K562 (cell line): ENCODE measurements around the gene MLLT1. TPM values are rescaled to one million over a fixed set of nuclear protein-coding genes. Genes with fewer than 3 reads are reported as not detected.

ENCODE experiments used
- ATAC-seq: fragments of 200-7000 bp; cut with Tn5 transposase; 3 replicates; pipeline ENCODE4 v1.9.1; 2020; ENCODE audit warnings: moderate library complexity
- BruUV-seq: library from RNA; stranded (reverse); fragments of 400-500 nt; replicated peaks from 2 replicates; lab custom pipeline; 2021; lab: Mats Ljungman, UMichigan
- CTCF ChIA-PET: fragments of 300-600 bp; formaldehyde crosslinking; extraction: SDS; loops from one replicate; lab custom pipeline; 2021; ENCODE audit warnings: low intra/inter-chr PET ratio; lab: Yijun Ruan, JAX
- POLR2A ChIA-PET: fragments of 300-600, 350-650 bp; sonication (Branson Sonifier 250); formaldehyde crosslinking; extraction: SDS; loops from one replicate; lab custom pipeline; 2021; ENCODE audit warnings: antibody characterized with exemption, inconsistent platforms; lab: Yijun Ruan, JAX
- DNase-seq, 4 experiments: peaks; one replicate each; pipeline versions ENCODE4 v3.0.0 to v3.0.0-alpha.2; 2011 to 2018; ENCODE audit warnings: low spot score in 3 of 4, mixed read lengths in 3 of 4; ENCODE audit errors: extremely low read depth in 1 of 4
- FAIRE-seq: peaks from 2 replicates; lab custom pipeline; 2011; peaks lifted over from hg19 to GRCh38; lab: Jason Lieb, UNC
- H2AFZ ChIP-seq: 2 replicates; pipeline ENCODE4 v1.6.0; 2011; ENCODE audit warnings: low read depth, low read length, control low read depth, inconsistent platforms
- H3K27ac ChIP-seq: fragments of 200-600 bp; 3 replicates; pipeline ENCODE4 v1.8.0; 2011; ENCODE audit warnings: low read depth, mild to moderate bottlenecking, control low read depth, inconsistent platforms, low read length, moderate library complexity, mixed read lengths; ENCODE audit errors: extremely low read depth
- H3K27me3 ChIP-seq, 2 experiments: fragments of 300-600 bp in 1 of 2; 2 replicates in 1 of 2; 3 replicates in 1 of 2; pipeline versions ENCODE4 v1.6.0 to v1.8.0; 2011; ENCODE audit warnings: inconsistent platforms in 2 of 2, low read length in 2 of 2, mild to moderate bottlenecking in 1 of 2, mixed read lengths in 1 of 2, moderate library complexity in 1 of 2; ENCODE audit not compliant: control insufficient read depth in 2 of 2, insufficient read depth in 2 of 2
- H3K36me3 ChIP-seq: fragments of 300-600 bp; 3 replicates; pipeline ENCODE4 v1.8.0; 2011; ENCODE audit warnings: mild to moderate bottlenecking, low read length, inconsistent platforms; ENCODE audit not compliant: control insufficient read depth, insufficient read depth
- H3K4me1 ChIP-seq, 2 experiments: fragments of 200-600 bp in 1 of 2; replicated peaks in 1 of 2; 2 replicates in 1 of 2; 3 replicates in 1 of 2; pipeline versions ENCODE4 v1.5.1 to v1.8.0; 2011; ENCODE audit warnings: inconsistent platforms in 2 of 2, low read length in 2 of 2, mild to moderate bottlenecking in 1 of 2, mixed read lengths in 1 of 2, moderate library complexity in 1 of 2; ENCODE audit not compliant: control insufficient read depth in 2 of 2, insufficient read depth in 2 of 2
- H3K4me2 ChIP-seq: 2 replicates; pipeline ENCODE4 v1.6.1; 2011; ENCODE audit warnings: low read length, control low read depth, inconsistent platforms, mixed read lengths; ENCODE audit not compliant: insufficient read depth
- H3K4me3 ChIP-seq: fragments of 200-600 bp; sonication (generic), shearing (Covaris generic); 2 replicates; pipeline ENCODE4 v1.5.1; 2016; ENCODE audit warnings: control low read depth, inconsistent platforms
- H3K79me2 ChIP-seq: fragments of 200-600 bp; 3 replicates; pipeline ENCODE4 v1.8.0; 2011; ENCODE audit warnings: low read length, inconsistent platforms; ENCODE audit not compliant: control insufficient read depth, insufficient read depth
- H3K9ac ChIP-seq, 2 experiments: 2 replicates each; pipeline versions ENCODE4 v1.6.0 to v1.6.1; 2011; ENCODE audit warnings: low read depth in 2 of 2, low read length in 2 of 2, control low read depth in 1 of 2, inconsistent platforms in 1 of 2, mild to moderate bottlenecking in 1 of 2, mixed read lengths in 1 of 2; ENCODE audit not compliant: insufficient read depth in 1 of 2
- H3K9me1 ChIP-seq: one replicate; pipeline ENCODE4 v1.6.0; 2011; ENCODE audit warnings: inconsistent platforms, mild to moderate bottlenecking, low read length, moderate library complexity; ENCODE audit not compliant: control insufficient read depth, insufficient read depth
- H3K9me3 ChIP-seq: replicated peaks from 2 replicates; pipeline ENCODE4 v1.5.1; 2011; ENCODE audit warnings: low read depth, low read length, inconsistent platforms; ENCODE audit not compliant: control insufficient read depth, insufficient read depth
- H4K20me1 ChIP-seq: replicated peaks from 2 replicates; pipeline ENCODE4 v1.6.1; 2011; ENCODE audit warnings: low read length, inconsistent platforms, mixed read lengths; ENCODE audit not compliant: control insufficient read depth, insufficient read depth
- CEBPB ChIP-seq: fragments of 450-650 bp; IDR thresholded peaks from 2 replicates; pipeline ENCODE4 v1.6.1; 2016; ENCODE audit warnings: missing genetic modification characterization, missing compliant biosample characterization
- CHD4 ChIP-seq: fragments of 200-600 bp; sonication (generic); IDR thresholded peaks from 3 replicates; pipeline ENCODE4 v1.6.1; 2012; ENCODE audit warnings: low read depth, mild to moderate bottlenecking, mixed read lengths, low read length, inconsistent platforms; ENCODE audit not compliant: insufficient read depth, insufficient replicate concordance, poor library complexity, severe bottlenecking
- FUS ChIP-seq: fragments of 200-400 bp; formaldehyde crosslinking; optimal IDR thresholded peaks from 2 replicates; pipeline ENCODE3; 2017; ENCODE audit warnings: low read depth, low read length
- SP1 ChIP-seq: sonication (generic); formaldehyde crosslinking; IDR thresholded peaks from 2 replicates; pipeline ENCODE4 v1.8.1; 2022; ENCODE audit warnings: mild to moderate bottlenecking, missing genetic modification reagents
- STAT5B ChIP-seq: fragments of 250-450 bp; sonication (Bioruptor Pico); IDR thresholded peaks from 2 replicates; pipeline ENCODE4 v1.8.0; 2021; ENCODE audit warnings: mild to moderate bottlenecking, inconsistent platforms
- TARDBP ChIP-seq: fragments of 450-650 bp; IDR thresholded peaks from 2 replicates; pipeline ENCODE4 v1.6.1; 2016
- ZBTB7A ChIP-seq: IDR thresholded peaks from 2 replicates; pipeline ENCODE4 v1.6.1; 2011; ENCODE audit warnings: low read depth, mild to moderate bottlenecking, low read length, moderate library complexity, borderline replicate concordance; ENCODE audit not compliant: control insufficient read depth
- ZNF444 ChIP-seq: fragments of 250-450 bp; sonication (Bioruptor Pico); IDR thresholded peaks from 2 replicates; pipeline ENCODE4 v1.4.0; 2020; ENCODE audit warnings: mild to moderate bottlenecking, moderate library complexity
- WGBS: fragments of 100-300 bp; shearing (Covaris generic); methylation state at CpG from one replicate; pipeline ENCODE4 v1.1.6; 2016; ENCODE audit warnings: low coverage, mixed read lengths; ENCODE audit not compliant: insufficient coverage; ENCODE audit errors: missing lambda C conversion rate; 5-methylcytosine and 5-hydroxymethylcytosine counted together
- in situ Hi-C: fragments of 300-500 bp; cut with MboI; formaldehyde crosslinking; loops from 4 replicates; pipeline ENCODE4 v1.15.0; 2018; ENCODE audit warnings: inconsistent platforms, mixed read lengths
- intact Hi-C: fragments of 100-400 bp; cut with micrococcal nuclease; formaldehyde crosslinking; loops from 2 replicates; pipeline ENCODE4 v1.14.2; 2022
- polyA plus RNA-seq, 8 experiments: library from polyadenylated mRNA; depleted of rRNA in 4 of 8; stranded (reverse) in 5 of 8; unstranded in 3 of 8; fragments of >200 nt; fragmentation: Nextera tagmentation in 2 of 8; fragmentation: Illumina TruSeq in 1 of 8; extraction: Ambion mirVana in 2 of 8; extraction: Trizol in 1 of 8; gene quantifications; 2 replicates each; pipeline versions ENCODE4 v1.2.1 to v1.2.3, GENCODE V29; 2011 to 2014; ENCODE audit warnings: inconsistent platforms in 1 of 8, missing spikeins in 1 of 8
- total RNA-seq, 7 experiments: library from RNA; depleted of rRNA in 6 of 7; stranded (reverse); fragments of >200 nt in 6 of 7; fragmentation: Illumina TruSeq in 2 of 7; extraction: Trizol in 2 of 7; gene quantifications; 2 replicates each; pipeline versions ENCODE4 v1.2.1 to v1.2.3, GENCODE V29; 2011 to 2021; ENCODE audit warnings: low replicate concordance in 1 of 7
- TF ChIP-seq, protein P1 (sequence below): fragments of 250-450 bp; sonication (Bioruptor Pico); IDR thresholded peaks from 2 replicates; pipeline ENCODE4 v1.4.0; 2020
- TF ChIP-seq, protein P2 (sequence below): fragments of 450-650 bp; formaldehyde crosslinking; IDR thresholded peaks from 2 replicates; pipeline ENCODE4 v1.4.0; 2020; ENCODE audit warnings: mild to moderate bottlenecking, moderate library complexity
- TF ChIP-seq, protein P3 (sequence below): fragments of 250-450 bp; sonication (Bioruptor Pico); IDR thresholded peaks from 2 replicates; pipeline ENCODE4 v1.5.0; 2021

MLLT1 gene
- total and polyA plus RNA-seq, 9 of the 15 experiments (the other 6 are each of a cell fraction or from before 2014, with no cell fraction given): 0.23 to 63.5 (median 15.4) TPM

DNA sequence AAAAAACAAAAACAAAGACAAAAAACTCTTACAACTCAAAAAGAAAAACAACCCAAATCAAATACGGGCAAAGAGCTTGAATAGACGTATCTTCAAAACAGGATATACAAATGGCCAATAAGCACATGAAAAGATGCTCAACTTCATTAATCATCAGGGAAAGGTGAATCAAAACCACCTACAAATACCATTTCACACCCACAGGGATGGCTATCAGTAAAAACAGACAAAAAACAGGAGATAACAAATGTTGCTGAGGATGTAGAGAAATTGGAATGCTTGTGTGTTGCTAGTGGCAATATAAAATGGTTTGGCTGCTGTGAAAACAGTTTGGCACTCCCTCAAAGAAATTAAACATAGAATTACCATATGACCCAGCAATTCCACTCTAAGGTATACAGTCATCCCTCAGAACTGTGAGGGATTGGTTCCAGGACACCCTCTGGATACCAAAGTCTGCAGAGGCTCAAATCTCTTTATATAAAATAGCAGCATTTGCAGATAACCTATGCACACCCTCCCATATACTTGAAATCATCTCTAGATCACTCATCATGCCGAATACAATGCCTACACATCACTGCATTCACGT lies 29.7 kb downstream of the MLLT1 start (continued):
- TF ChIP-seq SP1 (CRISPR knock-in tag): no peak
- TF ChIP-seq STAT5B (CRISPR knock-in tag): no peak

DNA sequence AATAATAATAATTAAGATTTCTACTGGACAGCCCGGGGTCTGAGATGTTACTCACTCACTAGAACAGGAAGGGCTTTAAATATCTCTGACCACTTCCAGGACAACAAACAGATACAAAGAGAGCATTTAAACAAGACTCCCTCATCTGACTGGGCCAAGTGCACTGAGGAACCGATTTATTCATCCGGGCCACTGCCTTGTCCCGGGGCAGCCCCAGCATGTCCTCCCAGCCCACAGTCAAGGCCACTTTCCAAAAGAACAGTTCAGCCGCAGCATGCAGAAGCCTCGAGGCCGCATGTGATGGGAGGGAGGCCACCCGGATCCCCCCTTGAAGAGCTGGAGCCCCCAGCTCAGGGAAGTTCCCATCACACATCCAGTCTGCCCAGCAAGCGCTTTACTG lies 30.5 kb downstream of the MLLT1 start:
- CTCF ChIA-PET: no interaction called here
- FAIRE-seq: no peak
- no peak for TF ChIP-seq FUS
- TF ChIP-seq ZNF444 (CRISPR knock-in tag): no peak
- TF ChIP-seq, protein P1, sequence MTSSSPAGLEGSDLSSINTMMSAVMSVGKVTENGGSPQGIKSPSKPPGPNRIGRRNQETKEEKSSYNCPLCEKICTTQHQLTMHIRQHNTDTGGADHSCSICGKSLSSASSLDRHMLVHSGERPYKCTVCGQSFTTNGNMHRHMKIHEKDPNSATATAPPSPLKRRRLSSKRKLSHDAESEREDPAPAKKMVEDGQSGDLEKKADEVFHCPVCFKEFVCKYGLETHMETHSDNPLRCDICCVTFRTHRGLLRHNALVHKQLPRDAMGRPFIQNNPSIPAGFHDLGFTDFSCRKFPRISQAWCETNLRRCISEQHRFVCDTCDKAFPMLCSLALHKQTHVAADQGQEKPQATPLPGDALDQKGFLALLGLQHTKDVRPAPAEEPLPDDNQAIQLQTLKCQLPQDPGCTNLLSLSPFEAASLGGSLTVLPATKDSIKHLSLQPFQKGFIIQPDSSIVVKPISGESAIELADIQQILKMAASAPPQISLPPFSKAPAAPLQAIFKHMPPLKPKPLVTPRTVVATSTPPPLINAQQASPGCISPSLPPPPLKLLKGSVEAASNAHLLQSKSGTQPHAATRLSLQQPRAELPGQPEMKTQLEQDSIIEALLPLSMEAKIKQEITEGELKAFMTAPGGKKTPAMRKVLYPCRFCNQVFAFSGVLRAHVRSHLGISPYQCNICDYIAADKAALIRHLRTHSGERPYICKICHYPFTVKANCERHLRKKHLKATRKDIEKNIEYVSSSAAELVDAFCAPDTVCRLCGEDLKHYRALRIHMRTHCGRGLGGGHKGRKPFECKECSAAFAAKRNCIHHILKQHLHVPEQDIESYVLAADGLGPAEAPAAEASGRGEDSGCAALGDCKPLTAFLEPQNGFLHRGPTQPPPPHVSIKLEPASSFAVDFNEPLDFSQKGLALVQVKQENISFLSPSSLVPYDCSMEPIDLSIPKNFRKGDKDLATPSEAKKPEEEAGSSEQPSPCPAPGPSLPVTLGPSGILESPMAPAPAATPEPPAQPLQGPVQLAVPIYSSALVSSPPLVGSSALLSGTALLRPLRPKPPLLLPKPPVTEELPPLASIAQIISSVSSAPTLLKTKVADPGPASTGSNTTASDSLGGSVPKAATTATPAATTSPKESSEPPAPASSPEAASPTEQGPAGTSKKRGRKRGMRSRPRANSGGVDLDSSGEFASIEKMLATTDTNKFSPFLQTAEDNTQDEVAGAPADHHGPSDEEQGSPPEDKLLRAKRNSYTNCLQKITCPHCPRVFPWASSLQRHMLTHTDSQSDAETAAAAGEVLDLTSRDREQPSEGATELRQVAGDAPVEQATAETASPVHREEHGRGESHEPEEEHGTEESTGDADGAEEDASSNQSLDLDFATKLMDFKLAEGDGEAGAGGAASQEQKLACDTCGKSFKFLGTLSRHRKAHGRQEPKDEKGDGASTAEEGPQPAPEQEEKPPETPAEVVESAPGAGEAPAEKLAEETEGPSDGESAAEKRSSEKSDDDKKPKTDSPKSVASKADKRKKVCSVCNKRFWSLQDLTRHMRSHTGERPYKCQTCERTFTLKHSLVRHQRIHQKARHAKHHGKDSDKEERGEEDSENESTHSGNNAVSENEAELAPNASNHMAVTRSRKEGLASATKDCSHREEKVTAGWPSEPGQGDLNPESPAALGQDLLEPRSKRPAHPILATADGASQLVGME: no peak
- TF ChIP-seq, protein P2, sequence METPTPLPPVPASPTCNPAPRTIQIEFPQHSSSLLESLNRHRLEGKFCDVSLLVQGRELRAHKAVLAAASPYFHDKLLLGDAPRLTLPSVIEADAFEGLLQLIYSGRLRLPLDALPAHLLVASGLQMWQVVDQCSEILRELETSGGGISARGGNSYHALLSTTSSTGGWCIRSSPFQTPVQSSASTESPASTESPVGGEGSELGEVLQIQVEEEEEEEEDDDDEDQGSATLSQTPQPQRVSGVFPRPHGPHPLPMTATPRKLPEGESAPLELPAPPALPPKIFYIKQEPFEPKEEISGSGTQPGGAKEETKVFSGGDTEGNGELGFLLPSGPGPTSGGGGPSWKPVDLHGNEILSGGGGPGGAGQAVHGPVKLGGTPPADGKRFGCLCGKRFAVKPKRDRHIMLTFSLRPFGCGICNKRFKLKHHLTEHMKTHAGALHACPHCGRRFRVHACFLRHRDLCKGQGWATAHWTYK (CRISPR knock-in tag): no peak
- no peak for TF ChIP-seq ZBTB7A
- TF ChIP-seq CEBPB (tag): no peak
- TF ChIP-seq, protein P3, sequence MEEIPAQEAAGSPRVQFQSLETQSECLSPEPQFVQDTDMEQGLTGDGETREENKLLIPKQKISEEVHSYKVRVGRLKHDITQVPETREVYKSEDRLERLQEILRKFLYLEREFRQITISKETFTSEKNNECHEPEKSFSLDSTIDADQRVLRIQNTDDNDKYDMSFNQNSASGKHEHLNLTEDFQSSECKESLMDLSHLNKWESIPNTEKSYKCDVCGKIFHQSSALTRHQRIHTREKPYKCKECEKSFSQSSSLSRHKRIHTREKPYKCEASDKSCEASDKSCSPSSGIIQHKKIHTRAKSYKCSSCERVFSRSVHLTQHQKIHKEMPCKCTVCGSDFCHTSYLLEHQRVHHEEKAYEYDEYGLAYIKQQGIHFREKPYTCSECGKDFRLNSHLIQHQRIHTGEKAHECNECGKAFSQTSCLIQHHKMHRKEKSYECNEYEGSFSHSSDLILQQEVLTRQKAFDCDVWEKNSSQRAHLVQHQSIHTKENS (CRISPR knock-in tag): no peak
- no peak for TF ChIP-seq CHD4
- TF ChIP-seq TARDBP: no peak

More for the DNA sequence above, 30.5 kb downstream of the MLLT1 start:
- no peaks in the 10 kb centered on the region for H3K9me3 ChIP-seq
- H2AFZ ChIP-seq: no peak overlapping the region
- in situ Hi-C loops (no loop called here), intact Hi-C loops (no loop called here)
- H3K4me2 ChIP-seq: no peak overlapping the region
- DNase-seq (no peak), ATAC-seq (no peak)
- 97% methylated on average over 9 of the region's 9 CpGs for WGBS
- POLR2A ChIA-PET: interaction anchor here (0.6 kb wide), 1 partner anchor 17 kb away, joined by 3 read pairs; no protein-coding TSS in a partner anchor
- H3K4me1 ChIP-seq: peaks cover 3 to 4% of the 10 kb centered on the region in 2 experiments; a peak in 3 of 5 replicates
- H3K9ac ChIP-seq: peak overlapping the region in 1 of 2 experiments; percentile 37; a peak in 1 of 4 replicates
- peaks cover 88% of the 10 kb centered on the region for H3K79me2 ChIP-seq
- no peak overlapping the region for H3K27ac ChIP-seq
- H4K20me1 ChIP-seq: no peaks in the 10 kb centered on the region; the same call in 1 of the 2 replicates
- peaks cover 3% of the 10 kb centered on the region for H3K9me1 ChIP-seq
- H3K36me3 ChIP-seq: peaks cover 30% of the 10 kb centered on the region; the same call in 2 of the 3 replicates
- no TSS peak for BruUV-seq
- H3K4me3 ChIP-seq: no peak overlapping the region
- H3K27me3 ChIP-seq: no peaks in the 10 kb centered on the region
